NCI-H1436 treated with DMSO at 0.1 percent for 48 hours (cell line): Measurements from ENCODE around the gene NYNRIN.

Experiments used
- DNase-seq: peaks from one replicate; lab custom pipeline; 2025; lab: John Stamatoyannopoulos, UW

The NYNRIN gene

DNA sequence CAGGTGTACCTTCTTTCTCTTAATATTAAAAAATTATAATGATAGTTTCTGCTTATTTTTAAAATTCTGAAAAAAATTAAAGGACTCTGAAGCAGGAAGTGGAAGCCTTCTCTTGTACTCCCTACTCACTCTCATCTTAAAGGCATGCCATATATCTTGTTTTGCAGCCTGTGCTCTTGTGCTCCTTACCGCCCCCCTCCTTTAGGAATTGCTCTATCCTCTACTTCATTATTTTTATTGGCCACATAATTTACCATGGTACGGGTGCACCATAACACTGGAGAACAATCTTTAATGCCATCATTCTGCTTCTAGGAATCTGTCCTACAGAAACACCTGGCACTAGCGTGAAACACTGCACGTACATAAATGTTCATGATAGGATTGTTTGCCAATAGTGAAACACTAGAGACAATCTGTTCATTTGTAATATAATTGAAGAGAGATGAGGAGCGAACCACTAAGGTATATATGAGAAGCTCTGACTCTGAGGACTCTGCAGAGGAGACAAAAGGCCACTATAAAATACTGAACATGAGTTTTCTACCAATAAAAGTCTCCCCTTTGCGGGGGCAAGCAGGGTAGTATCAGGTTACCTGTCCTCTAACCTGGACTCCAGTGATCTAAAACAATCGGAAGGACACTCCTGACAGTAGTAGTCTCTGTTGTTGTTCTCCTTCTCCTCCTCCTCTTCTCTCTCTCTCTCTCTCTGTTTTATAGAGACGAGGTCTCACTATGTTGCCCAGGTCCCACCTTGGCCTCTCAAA, 6.3 kb upstream of the NYNRIN start:
- DNase-seq, result no peak

DNA sequence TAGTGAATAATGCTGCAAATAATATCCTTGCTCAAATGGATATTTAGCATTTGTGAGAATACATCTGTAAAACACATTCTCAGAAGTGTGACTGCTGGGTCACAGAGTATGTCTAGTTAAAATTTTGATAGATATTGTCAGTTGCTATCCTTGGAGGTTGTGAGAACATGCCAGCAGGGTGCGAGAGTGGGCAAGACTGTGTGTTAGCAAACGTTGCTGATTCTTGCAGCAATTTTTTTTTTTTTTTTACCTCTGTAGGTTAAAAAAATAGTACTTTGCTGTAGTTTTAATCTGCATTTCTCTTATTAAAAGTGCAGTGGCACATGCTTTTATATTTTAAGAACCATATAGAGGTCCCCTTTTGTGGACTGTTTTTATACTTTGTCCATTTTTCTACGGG, 4.5 kb upstream of the NYNRIN start:
- DNase-seq, result no peak

DNA sequence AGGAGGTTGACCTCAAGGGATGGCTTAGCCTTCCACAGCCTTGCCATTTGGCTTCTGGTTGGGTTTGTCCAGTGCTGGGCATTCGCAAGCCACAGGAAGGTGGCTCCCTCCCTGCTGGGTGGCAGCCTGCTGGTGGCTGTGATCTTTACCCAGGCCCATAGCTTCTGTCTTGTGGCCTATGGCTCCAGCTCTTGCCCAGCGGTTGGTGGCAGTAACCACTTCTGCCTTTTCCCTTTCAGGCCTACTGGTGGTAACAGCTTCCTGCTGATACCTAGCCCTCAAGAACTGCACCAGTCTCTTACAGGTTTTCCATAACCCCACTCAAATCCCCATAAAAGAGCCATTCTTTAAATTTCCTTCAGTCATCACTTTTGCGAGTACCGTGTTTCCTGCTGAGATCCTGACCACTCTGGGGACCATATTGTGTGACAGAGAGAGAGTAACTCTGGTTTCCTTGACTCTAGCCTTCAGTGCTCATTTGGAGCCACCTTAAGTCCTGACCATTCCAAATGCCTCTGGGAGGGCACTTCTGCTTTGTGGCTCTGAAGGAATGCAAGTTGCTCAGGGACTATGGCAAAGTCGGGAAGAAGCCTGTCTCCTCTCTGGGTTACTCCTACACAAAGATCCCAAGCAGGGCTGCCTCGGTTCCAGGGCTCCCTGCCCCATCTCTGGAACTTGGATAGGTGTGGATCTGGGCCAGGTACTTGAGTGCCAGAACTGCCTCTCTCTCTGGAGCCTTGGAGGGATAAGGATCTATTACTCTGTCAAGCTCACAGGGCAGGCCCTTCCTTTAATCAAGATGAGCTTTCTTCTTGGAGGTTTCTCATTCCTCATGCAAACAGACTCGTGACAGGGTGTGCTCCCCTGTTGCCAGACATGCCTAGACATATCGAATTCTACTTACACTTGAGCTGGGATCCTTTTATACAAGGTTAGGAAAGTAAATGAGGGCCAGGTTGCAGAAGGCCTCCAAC, 2.9 kb upstream of the NYNRIN start:
- DNase-seq, result no peak

DNA sequence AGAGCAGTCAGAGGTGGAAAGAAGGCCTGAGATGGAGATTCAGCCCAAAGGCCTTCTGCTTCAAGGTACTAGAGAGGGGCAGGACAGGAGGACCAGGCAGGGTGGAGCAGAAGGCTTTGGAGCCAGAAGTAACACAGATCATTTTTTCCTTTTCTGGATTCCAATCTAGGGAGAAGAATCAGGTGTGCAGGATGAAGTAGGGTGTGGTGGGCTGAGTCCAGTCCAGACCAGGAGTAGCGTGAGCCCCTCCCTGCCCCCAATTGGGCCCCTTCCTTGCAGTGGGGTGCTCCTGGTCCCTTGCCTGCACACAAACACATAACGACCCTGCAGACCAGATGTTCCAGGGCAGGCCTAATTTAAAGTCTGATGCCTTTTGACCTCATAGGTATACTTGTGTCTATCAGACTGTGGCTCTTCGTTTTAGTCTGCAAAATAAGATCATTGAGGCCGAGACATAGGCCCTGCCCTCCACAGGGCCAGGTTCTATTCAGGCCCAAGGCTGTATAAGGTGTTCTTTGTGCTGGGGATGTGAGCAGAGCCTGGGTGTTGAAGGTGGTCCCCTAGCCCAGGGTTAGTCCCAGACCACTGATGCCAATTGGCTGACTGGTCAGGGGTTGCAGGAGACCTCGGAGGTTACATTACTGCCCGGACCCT, 1.0 kb upstream of the NYNRIN start:
- DNase-seq, result no peak

DNA sequence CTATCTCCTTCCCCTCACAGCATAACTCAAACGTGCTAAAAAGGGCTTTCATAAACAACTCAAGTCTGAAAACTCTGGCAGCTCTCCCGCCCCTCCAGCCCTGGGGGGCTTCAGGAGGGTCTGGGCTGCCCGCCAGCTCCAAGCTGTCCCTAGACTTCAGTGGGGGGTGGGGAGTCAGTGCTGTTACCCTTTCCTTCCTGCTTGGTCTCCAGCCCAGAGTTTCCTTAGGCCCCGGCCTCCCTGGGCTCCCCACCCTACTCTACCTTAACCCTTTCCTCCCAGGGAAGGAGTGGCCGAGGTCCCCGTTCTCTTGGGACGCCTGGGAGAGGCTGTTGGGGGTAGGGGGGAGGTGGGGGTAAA, 530 bp upstream of the NYNRIN start:
- DNase-seq, result no peak

DNA sequence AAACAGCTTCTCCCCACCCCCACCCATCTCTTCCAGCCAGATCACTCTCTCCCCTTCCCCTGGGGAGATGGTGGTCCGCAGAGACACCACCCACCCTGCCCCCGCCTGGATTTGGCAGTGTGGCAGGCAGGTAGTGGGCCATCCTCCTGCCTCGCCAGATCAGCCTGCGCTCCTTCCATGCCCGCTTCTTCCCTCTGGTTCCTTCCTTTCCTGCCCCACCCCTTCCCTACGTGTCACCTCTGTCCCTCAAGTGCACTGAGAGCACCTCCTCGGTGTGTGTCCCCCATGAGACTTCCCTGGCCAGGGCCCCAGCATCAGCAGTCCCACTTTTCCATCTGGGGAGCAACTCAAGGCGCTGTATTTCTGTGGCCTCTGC, 632 bp downstream of the NYNRIN start:
- DNase-seq, result no peak

DNA sequence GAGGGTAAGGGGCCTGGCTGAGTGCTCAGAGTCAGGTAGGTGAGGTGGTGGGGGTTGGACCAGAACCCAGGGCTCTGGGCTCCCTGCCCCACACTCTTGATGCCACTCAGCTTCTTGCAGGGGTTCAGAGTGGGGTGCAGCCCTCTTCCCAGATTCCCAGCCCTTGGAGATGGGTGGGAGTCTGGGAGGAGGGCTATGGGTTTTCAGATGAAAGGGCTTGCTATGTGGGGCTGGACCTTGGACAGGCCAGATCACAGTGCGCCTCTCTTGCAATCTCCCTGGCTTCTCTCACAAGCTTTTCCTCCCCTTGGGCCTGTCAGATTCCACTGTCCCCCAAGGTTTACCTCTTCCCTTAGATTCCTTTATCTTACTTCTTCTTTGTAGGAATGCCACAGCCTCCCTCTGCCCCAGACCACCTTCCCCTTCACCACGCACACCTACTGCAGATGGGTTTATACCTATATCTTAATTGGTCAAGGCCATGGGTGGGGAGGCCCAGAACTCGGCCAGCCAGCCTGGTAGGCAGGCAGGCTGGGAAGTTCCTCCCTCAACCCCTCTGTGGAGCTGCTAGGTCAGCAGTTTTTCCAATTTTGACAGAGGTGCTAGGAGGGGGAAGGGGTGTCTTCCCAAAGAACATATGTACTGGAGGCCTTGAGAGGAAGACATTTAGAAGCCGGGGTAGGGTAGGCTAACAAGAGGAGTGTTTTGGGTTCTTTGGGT, 1.4 kb downstream of the NYNRIN start:
- no peak for DNase-seq

DNA sequence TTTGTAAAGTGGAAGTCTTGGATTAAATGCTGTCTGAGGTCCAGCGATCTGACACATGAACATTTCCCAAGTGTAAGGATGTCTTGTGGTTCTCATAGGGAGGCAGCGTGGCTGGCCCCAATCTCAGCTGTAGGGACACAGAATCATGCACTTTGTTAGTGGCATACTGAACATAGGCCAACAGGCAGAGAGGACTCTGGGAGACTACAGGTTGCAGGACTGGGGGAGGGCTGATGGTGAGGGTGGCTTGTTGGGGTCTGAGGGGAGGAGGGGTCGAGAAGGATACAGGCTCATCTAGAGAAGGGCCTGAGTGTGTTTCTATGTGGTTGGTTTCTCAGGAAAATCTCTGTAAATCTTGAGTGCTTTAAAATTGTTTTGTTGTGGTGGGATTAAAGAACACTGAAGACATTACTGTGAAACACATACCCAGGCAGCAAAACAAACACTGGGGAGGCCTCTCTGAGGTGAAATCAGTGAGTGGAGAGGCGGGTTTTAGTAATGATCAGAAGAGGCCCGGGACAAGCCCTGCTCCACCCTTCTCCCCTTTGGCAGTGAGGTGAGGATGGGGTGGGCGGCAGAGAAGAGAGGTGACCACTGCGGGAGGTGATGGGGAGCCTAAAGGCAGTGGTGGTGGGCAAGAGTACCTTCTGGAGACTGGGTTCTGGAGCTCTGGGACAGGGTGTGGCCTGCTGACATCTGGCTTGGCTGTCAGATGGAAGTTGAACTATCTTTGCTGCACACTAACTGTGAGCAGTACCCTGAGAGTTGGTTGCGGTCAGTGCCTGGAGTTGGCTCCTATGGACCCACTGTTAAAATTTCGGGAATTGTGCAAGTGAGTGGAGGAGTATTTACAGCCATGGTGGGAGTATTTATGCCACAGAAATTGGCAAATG, 3.3 kb downstream of the NYNRIN start:
- no peak for DNase-seq

DNA sequence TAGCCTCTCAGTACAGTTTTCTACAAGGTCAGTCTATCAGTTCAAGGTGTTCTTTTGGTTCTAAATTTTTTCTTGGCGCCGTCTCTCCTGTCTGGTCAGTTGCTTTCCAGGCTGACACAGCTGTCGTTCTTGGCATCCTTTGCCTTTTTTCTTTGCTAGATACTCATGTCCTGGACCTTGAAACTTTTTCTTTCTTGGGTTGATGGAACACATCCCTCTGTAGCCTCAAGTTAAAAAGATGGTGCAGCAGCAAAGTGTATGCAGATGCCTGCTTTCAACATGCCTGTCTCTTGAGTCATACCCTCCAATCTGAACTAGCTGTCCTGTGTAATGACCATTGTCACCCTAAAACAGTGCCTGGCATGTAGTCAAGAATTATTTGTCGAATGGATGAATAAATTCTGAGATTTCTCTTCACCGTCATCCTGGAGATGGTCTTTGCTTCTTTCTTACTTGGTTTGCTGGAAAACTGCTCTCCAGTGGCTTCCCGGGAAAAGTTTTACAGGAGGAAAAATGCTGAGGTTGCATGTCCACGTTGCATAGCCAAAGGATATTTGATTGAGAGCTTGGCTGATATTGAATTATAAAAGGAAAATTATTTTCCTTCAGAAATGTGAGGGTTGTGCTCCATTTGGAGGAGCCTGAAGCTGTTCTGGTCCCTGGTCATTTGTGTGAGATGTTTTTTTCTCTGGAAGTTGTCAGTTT, 4.6 kb downstream of the NYNRIN start:
- no peak for DNase-seq

DNA sequence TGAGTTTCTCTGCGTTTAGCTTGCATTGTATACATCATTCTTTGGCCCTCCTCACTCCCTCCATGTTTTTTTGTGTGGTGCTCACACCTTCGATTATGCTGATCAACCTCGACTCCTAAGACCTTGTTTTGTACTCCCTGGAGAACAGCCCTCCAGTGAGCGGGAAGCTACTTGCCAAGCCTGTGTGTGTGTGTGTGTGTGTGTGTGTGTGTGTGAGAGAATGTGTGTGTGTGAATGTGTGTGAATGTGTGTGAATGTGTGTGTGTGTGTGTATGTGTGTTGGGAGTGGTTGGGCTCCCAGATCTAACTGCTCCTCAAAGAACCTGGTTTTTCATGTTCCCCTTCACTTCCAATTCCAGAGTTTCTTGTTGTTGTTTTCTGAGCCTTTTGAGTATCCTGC, 6.0 kb downstream of the NYNRIN start:
- no peak for DNase-seq

DNA sequence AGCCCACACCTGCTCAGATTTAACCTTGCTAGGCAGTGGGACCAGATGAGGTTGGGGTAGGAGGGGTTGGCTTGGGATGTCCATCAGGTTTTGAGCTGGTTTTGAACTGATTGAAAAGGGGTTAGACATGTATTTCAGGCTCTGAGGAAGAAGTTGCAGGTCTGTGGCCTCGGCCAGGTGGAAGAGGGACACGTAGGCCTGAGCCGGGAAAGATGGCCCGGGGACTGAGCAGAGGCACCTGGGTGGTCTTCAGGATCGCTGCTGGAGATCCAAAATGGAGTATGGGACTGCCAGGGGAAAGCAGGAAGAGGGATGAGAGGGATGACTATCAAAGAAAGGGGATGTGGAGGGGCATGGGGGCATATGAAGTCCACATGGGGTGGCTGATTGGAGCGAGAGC, 7.6 kb downstream of the NYNRIN start:
- no peak for DNase-seq

DNA sequence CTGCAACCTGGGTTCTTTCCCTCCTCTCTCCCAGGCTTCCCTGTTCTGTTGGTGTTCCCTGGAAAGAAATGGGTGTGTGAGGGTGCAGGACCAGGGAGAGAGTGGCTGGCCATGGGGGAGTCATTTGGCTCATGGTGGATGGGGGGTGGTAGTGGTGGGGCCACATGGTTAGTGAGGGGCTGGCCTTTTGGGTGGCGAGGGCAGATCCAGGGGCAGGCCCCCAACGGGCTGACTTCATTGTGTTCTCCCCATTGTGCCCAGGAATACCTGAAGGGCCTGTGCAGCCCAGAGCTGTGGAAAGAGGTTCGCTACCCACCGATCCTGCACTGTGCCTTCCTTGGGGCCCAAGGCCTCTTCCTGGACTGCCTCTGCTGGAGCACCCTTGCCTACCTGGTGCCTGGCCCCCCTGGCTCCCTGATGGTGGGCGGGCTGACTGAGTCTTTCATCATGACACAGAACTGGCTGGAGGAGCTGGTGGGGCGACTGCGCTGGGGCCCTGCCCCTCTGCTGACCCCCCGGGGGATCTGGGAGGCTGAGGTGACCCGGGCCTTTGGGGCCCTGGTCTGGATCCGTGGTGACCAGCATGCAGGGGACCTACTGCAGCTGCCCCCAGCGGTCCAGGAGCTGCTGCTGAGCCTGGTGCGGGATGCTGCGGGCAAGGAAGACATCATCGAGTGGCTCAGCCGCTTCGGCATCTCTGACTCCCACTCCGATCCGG, 9.0 kb downstream of the NYNRIN start:
- no peak for DNase-seq

DNA sequence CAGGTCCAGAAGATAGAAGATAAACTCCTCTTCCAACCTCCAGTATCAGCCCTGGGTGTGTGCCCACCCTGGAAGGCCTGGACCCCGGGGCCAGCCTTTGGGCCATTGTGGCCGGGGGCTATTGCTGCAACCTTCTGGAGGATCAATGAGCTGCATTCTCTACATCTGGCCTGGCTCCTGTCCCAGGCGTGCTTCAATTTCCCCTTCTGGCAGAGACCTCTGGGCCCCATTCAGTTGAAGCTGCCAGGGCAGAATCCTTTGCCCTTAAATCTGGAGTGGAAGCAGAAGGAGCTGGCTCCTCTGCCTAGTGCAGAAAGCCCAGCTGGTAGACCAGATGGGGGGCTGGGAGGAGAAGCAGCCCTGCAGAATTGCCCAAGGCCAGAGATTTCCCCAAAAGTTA, 10.0 kb downstream of the NYNRIN start:
- DNase-seq, result no peak

DNA sequence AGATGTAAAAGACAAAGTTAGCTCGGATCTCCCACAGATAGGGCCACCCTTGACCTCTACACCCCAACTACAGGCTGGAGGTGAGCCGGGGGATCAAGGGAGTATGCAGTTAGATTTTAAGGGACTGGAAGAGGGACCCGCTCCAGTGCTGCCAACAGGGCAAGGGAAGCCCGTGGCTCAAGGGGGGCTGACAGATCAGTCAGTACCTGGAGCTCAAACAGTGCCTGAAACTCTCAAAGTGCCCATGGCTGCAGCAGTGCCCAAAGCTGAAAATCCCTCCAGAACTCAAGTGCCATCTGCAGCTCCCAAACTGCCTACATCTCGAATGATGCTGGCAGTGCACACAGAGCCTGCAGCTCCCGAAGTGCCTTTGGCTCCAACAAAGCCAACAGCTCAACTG, 10.4 kb downstream of the NYNRIN start:
- no peak for DNase-seq

DNA sequence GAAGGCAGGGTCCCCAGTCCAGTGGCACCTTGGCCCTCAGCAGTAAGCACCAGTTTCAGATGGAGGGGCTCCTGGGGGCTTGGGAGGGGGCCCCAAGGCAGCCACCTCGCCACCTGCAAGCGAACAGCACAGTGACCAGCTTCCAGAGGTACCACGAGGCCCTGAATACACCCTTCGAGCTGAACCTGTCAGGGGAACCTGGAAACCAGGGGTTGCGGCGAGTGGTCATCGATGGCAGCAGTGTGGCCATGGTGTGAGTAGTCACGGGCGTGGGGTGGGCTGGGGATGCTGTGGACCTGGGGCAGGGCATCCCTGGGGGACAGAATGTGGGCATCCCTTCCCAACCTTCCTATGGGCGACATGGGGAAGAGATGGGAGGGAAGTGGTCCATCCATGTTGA, 11.2 kb downstream of the NYNRIN start:
- no peak for DNase-seq

DNA sequence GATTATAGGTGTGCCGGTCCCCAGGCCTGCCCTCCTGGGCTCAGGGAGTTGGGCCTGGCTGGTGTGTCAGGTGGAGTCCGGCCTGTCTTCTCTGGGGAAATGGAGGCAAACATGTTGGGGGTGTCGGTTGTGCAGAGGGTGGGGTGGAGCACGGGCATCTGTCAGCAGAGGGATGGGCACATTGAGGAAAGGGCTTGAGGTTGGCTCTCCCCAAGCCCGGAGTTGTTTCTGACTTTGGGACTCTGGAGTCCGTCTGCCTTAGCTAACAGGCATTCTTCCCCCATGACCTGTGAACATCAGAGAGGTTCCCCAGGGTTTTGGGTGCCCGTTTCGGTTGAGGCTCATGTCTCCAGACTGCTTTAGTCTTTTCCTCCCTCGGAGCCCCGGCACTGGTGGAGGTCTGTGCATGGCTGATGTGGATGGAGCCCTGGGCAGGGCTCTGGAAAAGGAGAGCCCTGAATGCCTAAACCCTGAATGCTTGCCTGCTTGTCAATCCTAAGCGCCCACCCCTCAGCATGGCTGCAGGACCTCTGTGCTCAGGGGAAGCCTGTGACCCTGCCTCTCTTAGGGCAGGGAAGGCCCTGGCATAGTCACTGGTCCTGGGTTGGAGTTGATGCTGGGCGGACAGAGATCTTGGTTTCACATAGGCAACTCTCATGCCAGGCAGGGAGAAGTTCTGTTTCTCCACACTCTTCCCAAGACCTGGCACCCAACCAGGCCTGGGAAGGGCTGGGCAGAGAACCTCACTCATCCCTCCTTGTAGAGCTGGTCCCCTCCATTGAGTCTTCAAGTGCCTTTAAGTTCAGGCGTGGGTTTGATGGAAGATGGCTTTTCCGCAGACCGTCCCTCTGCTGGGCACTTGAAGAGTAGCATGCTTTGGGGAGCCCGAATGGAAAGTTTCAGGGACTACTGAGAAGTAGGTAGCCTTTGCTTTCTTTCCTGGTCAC, 12.9 kb downstream of the NYNRIN start:
- DNase-seq, result no peak

DNA sequence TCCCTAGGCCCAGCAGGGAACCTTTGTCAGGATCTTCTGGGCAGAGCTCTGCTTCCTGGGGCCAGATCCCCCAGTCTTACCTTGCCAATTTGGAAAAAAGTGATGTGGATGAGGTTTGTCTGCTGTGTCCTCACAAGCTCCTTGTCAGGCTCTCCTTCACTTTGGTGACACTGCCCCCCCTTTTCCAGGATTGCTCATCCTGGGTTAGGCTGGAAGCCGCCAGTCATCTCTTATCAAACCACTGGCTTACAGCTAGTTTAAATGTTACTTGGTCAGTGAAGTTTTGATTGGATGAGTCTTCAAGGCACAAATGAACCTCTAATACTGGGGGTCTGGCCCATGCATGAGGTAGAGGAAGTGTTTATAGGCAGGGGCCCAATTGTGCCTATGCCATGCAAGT, 15.3 kb downstream of the NYNRIN start:
- DNase-seq, result no peak

DNA sequence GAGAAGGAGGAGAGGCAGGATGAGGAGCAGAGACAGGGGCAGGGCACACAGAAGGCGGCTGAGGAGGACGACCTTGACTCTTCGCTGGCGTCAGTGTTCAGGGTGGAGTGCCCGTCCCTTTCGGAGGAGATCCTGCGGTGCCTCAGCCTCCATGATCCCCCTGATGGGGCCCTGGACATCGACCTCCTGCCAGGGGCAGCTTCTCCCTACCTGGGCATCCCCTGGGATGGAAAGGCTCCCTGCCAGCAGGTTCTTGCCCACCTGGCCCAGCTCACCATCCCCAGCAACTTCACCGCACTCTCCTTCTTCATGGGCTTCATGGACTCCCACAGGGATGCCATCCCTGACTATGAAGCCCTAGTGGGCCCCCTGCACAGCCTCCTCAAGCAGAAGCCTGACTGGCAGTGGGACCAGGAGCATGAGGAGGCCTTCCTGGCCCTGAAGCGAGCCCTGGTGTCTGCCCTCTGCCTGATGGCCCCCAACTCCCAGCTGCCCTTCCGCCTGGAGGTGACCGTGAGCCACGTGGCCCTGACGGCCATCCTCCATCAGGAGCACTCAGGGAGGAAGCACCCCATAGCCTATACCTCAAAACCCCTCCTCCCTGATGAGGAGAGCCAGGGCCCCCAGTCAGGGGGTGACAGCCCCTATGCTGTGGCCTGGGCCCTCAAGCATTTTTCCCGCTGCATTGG, 16.1 kb downstream of the NYNRIN start:
- DNase-seq, result no peak
